Measurements from ENCODE around the gene TMEM121. TPM values are rescaled to one million over a fixed set of nuclear protein-coding genes. Genes with fewer than 3 reads are reported as not detected.
"Not testable (repeated sequence)": the region's sequence is repeated elsewhere in the genome, so short reads cannot be mapped to it uniquely, and the experiment has no call there.

The TMEM121 gene
- polyA plus RNA-seq, 3 donors: 0.08 to 0.11 TPM; not detected in 1

GRCh38 chr14:105561345-105561744, 35.0 kb downstream of the TMEM121 start:
- H3K4me3 Mint-ChIP-seq; H3K27me3 Mint-ChIP-seq (ENCODE audit: low read depth in 3 of 3): not testable (repeated sequence)

GRCh38 chr14:105562713-105563346, 36.4 kb downstream of the TMEM121 start:
- peaks cover 0 to 6% (median 2%) of the 10 kb centered on the region in 7 donors for H3K9me3 Mint-ChIP-seq
- H3K4me1 Mint-ChIP-seq: no peaks in the 10 kb centered on the region
- no peaks in the 10 kb centered on the region for H3K4me1 ChIP-seq (ENCODE audit: control insufficient read depth in 1 of 2, insufficient read depth in 2 of 2, low read length in 2 of 2)
- peak overlapping the region in 1 of 7 donors; percentile 76 for H3K27ac Mint-ChIP-seq
- 95% methylated on average over 4 of the region's 4 CpGs for WGBS (ENCODE audit: insufficient coverage)
- no peak overlapping the region for H3K27ac ChIP-seq (ENCODE audit: low read depth in 1 of 2, low read length in 2 of 2)
- no peaks in the 10 kb centered on the region for H3K79me2 ChIP-seq (ENCODE audit: insufficient read depth, low read length)
- peaks cover 0 to 9% of the 10 kb centered on the region in 2 donors for H3K9me3 ChIP-seq (replicated peaks in 1 of 2; ENCODE audit: control insufficient read depth in 1 of 2, insufficient read depth in 1 of 2, low read length in 2 of 2)
- H3K4me2 ChIP-seq (replicated peaks; ENCODE audit: extremely low read depth, low read length, poor library complexity, severe bottlenecking): no peak overlapping the region
- intact Hi-C loops (cut with micrococcal nuclease): loop anchor here in 1 of 2 donors (10.0 kb wide), 1 partner anchor 122 kb away; no protein-coding TSS in a partner anchor
- no peaks in the 10 kb centered on the region for H3K27me3 ChIP-seq (ENCODE audit: control insufficient read depth in 2 of 2, insufficient read depth in 2 of 2, low read length in 2 of 2)
- no peak for DNase-seq
- H4K20me1 ChIP-seq (ENCODE audit: insufficient read depth, low read length): no peaks in the 10 kb centered on the region
- no peaks in the 10 kb centered on the region for H3K36me3 ChIP-seq (replicated peaks in 1 of 2; ENCODE audit: control insufficient read depth in 1 of 2, insufficient read depth in 2 of 2, low read length in 2 of 2)
- H3K4me3 Mint-ChIP-seq: no peak overlapping the region
- no peak for TF ChIP-seq CTCF (IDR thresholded peaks at IDR 0.05)
- no peak overlapping the region for H3K4me3 ChIP-seq (replicated peaks in 1 of 3; ENCODE audit: low read depth in 2 of 3, low read length in 3 of 3)
- H3K9ac ChIP-seq (ENCODE audit: insufficient read depth, low read length, poor library complexity, severe bottlenecking): no peak overlapping the region
- peaks cover 0 to 2% (median 1%) of the 10 kb centered on the region in 3 donors for H3K27me3 Mint-ChIP-seq (ENCODE audit: low read depth in 3 of 3)
- no peak overlapping the region for H2AFZ ChIP-seq (ENCODE audit: insufficient read depth, low read depth, low read length, poor library complexity, severe bottlenecking)
- no peaks in the 10 kb centered on the region for H3K36me3 Mint-ChIP-seq

More at GRCh38 chr14:105561345-105561744, 35.0 kb downstream of the TMEM121 start:
- not testable (repeated sequence) for H3K79me2 ChIP-seq (ENCODE audit: insufficient read depth, low read length); H3K27ac ChIP-seq (ENCODE audit: low read depth in 1 of 2, low read length in 2 of 2); H3K4me1 ChIP-seq (ENCODE audit: control insufficient read depth in 1 of 2, insufficient read depth in 2 of 2, low read length in 2 of 2); H3K4me1 Mint-ChIP-seq; DNase-seq; H3K9me3 Mint-ChIP-seq; H3K4me2 ChIP-seq (replicated peaks; ENCODE audit: extremely low read depth, low read length, poor library complexity, severe bottlenecking); H3K4me3 ChIP-seq (replicated peaks in 1 of 3; ENCODE audit: low read depth in 2 of 3, low read length in 3 of 3); H3K27me3 ChIP-seq (ENCODE audit: control insufficient read depth in 2 of 2, insufficient read depth in 2 of 2, low read length in 2 of 2); H3K27ac Mint-ChIP-seq; H4K20me1 ChIP-seq (ENCODE audit: insufficient read depth, low read length); H3K9ac ChIP-seq (ENCODE audit: insufficient read depth, low read length, poor library complexity, severe bottlenecking); H2AFZ ChIP-seq (ENCODE audit: insufficient read depth, low read depth, low read length, poor library complexity, severe bottlenecking); H3K36me3 ChIP-seq (replicated peaks in 1 of 2; ENCODE audit: control insufficient read depth in 1 of 2, insufficient read depth in 2 of 2, low read length in 2 of 2); H3K9me3 ChIP-seq (replicated peaks in 1 of 2; ENCODE audit: control insufficient read depth in 1 of 2, insufficient read depth in 1 of 2, low read length in 2 of 2); H3K36me3 Mint-ChIP-seq
- no CpG with 5 or more reads among the region's 14 CpGs for WGBS (ENCODE audit: insufficient coverage)
- intact Hi-C loops (cut with micrococcal nuclease): loop anchor here in 1 of 2 donors (10.0 kb wide), 1 partner anchor 123 kb away; no protein-coding TSS in a partner anchor

Measured in CD14-positive monocyte (primary cell).